ENCODE measurements around the gene ABHD5.

DNA sequence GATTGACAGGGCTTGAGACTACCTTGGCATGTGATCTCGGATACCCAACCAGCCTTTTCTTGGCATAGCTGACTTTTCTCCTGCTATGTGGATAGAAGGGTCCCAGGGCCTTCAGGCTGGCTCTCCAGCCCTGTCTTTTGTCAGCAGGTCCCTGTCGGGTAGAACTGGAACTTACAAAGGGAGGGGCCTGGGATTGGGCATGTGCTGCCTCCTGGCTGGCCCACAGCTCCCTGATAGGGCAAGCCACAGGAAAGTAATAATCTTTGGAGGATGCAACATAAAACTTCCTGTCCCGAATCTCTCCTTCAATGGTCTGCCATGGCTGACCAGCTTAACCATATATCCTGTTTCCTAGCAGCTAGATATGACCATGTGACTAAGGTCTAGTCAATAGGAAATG, 89.1 kb downstream of the ABHD5 start:
- TF ChIP-seq EZH2phosphoT487 (IDR thresholded peaks at IDR 0.05; ENCODE audit: borderline replicate concordance, low read length), result no peak
- TF ChIP-seq, protein P1, sequence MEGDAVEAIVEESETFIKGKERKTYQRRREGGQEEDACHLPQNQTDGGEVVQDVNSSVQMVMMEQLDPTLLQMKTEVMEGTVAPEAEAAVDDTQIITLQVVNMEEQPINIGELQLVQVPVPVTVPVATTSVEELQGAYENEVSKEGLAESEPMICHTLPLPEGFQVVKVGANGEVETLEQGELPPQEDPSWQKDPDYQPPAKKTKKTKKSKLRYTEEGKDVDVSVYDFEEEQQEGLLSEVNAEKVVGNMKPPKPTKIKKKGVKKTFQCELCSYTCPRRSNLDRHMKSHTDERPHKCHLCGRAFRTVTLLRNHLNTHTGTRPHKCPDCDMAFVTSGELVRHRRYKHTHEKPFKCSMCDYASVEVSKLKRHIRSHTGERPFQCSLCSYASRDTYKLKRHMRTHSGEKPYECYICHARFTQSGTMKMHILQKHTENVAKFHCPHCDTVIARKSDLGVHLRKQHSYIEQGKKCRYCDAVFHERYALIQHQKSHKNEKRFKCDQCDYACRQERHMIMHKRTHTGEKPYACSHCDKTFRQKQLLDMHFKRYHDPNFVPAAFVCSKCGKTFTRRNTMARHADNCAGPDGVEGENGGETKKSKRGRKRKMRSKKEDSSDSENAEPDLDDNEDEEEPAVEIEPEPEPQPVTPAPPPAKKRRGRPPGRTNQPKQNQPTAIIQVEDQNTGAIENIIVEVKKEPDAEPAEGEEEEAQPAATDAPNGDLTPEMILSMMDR (conservative IDR thresholded peaks at IDR 0.05; ENCODE audit: low read depth, low read length), result no peak
